Glomerular endothelial cell (primary cell): Measurements from ENCODE around the gene GRM4. TPM values are rescaled to one million over a fixed set of nuclear protein-coding genes. Genes with fewer than 3 reads are reported as not detected.

Source experiments
- DNase-seq: peaks from one replicate; pipeline ENCODE4 v3.0.0-alpha.2; 2011; ENCODE audit warnings: low read depth, low spot score; ENCODE audit errors: extremely low read depth
- total RNA-seq: library from RNA; depleted of rRNA; stranded (reverse); fragments of >200 nt; gene quantifications from 2 replicates; pipeline ENCODE4 v1.2.3, GENCODE V29; 2015

GRM4 gene
- total RNA-seq, 1 donor from 2014 or later: not detected

DNA sequence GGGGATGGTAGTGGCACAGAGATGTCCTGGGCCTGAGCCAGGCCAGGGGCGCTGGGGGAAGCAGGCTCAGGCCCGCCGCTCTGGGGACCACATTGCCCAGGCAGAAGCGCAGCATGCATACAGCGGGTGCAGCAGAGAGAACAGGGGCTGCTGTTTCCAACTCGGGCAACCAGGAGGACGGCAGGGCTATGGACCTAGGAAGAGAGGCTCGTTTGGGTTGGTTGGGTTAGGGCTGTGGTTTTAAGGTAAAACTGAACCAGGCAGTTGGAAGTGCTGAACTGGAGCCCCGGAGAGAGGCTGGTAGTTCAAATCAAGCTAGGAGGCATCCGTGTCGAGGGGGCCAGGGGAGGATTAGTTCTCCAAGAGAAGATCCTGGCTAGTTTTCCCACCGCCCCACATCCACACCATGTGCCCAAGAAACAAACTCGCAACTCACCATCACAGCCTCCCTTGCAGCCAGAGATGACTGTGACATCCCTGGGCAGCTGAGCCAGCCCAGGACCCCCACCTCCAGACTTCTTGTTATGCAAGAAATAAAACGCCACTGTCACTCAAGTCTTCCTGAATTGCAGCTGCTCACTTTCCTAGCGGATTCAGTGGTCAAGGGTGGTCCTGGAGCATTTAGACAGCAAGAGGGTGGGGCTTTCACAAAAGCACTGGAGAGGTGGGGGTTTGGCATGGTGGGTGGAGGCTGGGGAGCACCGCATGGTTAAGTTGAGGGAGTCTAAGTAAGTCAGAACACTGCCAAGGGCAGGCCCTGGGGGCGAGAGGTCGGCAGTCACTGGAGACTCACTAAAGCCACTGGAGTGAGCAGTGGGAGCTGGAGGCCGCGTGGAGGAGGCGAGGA lies 161.2 kb downstream of the GRM4 start:
- DNase-seq: no peak

GRCh38 chr6:33983721-33984465 lies 162.0 kb downstream of the GRM4 start:
- no peak for DNase-seq

GRCh38 chr6:33983109-33983716 lies 162.7 kb downstream of the GRM4 start:
- no peak for DNase-seq

- DNase-seq: no peak
Observed at GRCh38 chr6:33981861-33982260, 164.0 kb downstream of the GRM4 start.

GRCh38 chr6:33981421-33981820 lies 164.5 kb downstream of the GRM4 start:
- no peak for DNase-seq

- DNase-seq: no peak
Observed at GRCh38 chr6:33980176-33981175, 165.4 kb downstream of the GRM4 start.

DNA sequence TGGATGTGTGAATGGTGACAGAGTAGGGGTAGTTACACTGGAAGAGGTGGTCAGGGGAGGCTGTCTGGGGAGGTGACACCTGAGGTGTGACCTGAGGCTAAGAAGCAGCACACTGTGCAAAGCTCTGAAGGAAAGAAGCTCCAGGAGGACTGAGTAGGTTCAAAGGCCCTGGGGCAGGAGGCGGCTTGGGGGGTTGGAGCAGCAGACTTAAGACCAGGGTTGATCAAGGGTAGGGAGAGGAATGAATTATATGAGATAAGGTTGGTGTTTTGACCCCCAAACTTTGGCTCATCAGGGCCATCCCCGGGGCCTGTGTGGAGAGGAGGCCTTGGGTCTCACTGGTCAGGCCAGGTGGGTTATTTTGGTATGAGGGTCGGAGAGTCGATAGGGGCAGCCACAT lies 166.1 kb downstream of the GRM4 start:
- DNase-seq: no peak

DNA sequence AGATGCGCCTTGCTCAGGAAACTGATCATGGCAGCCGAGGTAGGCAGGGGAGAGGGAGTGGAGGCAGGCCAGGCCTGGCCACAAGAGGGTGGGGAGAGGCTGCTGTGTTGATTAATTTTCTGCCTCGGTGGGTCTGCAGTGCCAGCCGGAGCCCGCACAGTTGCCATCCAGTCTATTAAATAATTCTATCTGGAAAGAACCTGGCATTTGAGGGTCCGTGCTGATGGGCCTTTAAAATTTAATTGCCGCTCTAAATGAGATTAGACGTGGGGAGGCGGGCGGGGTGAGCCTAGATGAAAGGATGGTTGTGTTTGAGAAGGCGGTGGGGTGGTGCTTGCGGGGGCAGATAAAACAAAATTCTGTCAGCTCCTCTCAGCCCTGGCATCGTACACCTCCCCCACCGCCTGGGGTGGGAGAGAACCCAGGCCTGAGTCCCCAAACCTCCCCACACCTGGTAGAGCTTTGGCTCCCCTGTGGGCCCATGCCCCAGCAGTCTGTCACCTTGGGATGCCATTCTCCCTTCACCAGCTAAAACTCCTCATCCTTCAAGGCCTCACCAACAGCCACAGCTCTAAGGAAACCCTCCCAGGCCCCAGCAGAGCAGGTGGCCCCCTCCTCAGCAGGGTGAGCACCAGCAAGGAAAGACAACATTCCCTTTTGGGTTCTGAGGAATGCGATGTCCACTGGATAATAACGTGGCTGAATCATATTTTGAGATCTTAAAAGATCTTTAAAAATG lies 167.3 kb downstream of the GRM4 start:
- DNase-seq: no peak

DNA sequence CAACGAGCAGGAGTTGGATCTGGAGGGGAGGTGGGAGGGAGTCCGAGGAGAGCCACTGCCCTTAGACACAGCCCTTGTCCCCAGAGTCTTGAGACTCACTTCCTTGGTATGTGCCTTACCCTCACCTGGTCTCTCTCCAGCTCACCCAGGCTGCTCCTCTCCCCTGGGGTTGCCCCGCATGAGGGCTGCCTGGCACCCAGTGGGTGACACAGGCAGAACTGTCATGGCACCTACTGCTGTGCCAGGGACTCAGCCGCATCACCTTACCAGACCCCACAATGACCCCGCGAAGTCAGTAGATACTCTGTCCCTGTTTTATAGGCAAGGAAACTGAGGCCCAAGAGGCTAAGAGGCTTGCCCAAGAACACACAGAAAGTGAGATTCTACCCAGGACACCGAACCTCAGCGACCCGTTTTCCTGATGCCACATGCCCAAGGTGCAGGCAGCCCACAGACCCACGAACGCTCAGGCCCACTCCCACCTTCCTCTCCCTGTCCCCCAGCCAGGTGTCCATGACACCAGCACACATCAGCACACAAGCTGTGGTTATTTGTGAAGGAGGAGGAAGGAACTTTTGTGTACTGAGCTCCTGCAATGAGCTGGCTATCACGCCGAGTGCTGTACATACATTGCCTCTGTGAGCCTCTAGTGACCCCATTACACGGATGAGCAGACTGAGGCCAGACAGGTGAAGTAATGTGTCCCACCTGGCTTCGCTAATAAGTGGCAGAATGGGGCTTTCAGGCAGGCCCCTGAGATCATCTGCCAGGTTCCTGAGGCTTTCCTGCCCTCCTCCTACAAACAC lies 168.1 kb downstream of the GRM4 start:
- no peak for DNase-seq

DNA sequence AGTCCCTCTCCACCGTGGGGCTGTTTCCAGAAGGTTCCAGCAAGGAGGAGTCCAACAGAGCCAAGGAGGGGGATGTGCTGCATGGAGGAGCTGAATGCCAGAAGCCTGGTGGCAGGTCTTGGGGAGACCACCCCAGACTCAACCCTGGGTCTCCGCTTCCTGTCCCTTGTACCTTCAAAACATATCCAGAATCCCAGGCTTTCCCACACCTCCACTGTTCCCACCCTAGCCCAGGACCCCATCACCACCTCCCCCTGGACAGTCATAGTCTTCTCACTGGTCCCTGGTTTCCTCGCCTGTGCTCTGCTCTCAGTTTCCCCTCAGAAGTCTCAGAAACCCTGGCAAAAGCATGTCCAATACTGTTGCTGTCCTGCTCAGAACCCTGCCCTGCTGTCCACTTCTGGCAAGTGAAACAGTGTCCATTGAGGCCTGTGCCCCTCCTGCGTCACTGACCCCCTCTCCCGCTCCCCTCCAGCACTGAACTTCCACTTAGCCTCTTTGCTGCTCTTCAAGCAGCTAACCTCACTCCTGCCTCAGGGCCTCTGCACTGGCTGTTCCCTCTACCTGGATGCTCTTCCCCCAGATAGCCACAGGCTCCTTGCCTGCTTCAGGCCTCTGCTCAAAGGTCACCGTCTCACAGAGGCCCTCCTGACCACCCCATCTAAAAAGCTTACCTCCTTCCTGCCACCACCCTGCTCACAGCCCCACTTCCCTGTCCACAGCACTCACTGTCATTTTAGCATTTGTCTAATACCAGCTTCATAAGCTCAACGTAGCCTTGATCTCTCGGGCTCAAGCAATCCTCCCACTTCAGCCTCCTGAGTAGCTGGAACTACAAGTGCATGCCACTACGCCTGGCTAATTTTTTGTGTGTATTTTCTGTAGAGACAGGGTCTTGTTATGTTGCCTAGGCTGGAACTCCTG lies 169.2 kb downstream of the GRM4 start:
- DNase-seq: no peak

- no peak for DNase-seq
Observed at GRCh38 chr6:33975661-33976436, 170.0 kb downstream of the GRM4 start.

DNA sequence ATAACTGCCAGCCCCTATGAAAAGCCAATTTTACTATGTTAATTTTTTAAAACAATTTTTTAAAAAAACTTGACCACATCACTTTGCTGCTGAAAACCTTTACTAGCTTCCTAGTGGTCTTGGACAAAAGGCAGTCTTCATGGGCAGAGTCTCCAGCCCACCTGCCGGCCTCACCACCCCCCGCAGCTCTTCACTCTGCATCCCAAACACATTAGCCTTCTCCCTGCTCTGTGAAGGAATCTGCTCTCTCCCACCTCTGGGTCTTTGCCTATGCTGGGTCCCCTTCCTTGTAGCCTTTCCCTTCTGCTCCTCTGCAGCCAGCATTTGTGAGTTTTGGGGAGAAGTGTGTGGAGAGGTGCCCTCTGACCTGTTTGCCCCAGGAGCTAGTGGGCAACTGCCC lies 171.4 kb downstream of the GRM4 start:
- no peak for DNase-seq

DNA sequence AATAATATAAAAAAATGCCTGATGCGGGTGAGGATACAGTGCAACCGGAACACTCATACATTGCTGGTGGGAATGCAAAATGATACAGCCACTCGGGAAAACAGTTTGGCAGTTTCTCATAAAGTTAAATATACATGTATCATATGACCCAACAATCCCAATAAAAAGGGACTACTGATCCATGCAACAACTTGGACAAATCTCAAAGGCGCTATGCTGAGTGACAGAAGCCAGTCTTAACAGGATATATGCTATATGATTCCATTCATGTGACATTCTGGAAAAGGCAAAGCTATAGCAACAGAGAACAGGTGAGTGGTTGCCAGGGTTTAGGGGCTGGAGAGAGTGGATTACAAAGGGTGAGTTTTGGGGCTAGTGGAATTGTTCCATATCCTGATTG lies 171.9 kb downstream of the GRM4 start:
- no peak for DNase-seq

GRCh38 chr6:33971580-33971979 lies 174.3 kb downstream of the GRM4 start:
- DNase-seq: no peak
